GM12878 (cell line): ENCODE measurements around the gene ACACB. TPM values are rescaled to one million over a fixed set of nuclear protein-coding genes. Genes with fewer than 3 reads are reported as not detected.

Source experiments
- ATAC-seq: fragments of 200-7000 bp; cut with Tn5 transposase; 3 replicates; pipeline ENCODE4 v1.9.1; 2020; ENCODE audit warnings: mild to moderate bottlenecking, moderate library complexity
- BruUV-seq: library from RNA; stranded (reverse); fragments of 400-500 nt; replicated peaks from 2 replicates; lab custom pipeline; 2021; lab: Mats Ljungman, UMichigan
- CTCF ChIA-PET: fragments of 300-600 bp; sonication (Branson Sonifier 250); formaldehyde crosslinking; extraction: SDS; loops from one replicate; lab custom pipeline; 2021; ENCODE audit warnings: inconsistent platforms; lab: Yijun Ruan, JAX
- POLR2A ChIA-PET: fragments of 350-600 bp; formaldehyde crosslinking; extraction: SDS; loops from one replicate; lab custom pipeline; 2021; ENCODE audit warnings: inconsistent platforms; lab: Charles Lee
- RAD21 ChIA-PET: fragments of 300-600 bp; sonication (Branson Sonifier 250); formaldehyde crosslinking; loops from one replicate; lab custom pipeline; 2023; ENCODE audit warnings: antibody characterized with exemption; ENCODE audit not compliant: unreplicated experiment; lab: Charles Lee
- SMC1A ChIA-PET: fragments of 300-600 bp; sonication (Branson Sonifier 250); formaldehyde crosslinking; loops from one replicate; lab custom pipeline; 2023; ENCODE audit not compliant: unreplicated experiment, uncharacterized antibody; lab: Charles Lee
- DNase-seq: peaks from one replicate; pipeline ENCODE4 v3.0.0-alpha.2; 2011; ENCODE audit warnings: low read depth, low spot score
- FAIRE-seq: peaks from 3 replicates; lab custom pipeline; 2011; peaks lifted over from hg19 to GRCh38; lab: Jason Lieb, UNC
- H2AFZ ChIP-seq: 2 replicates; pipeline ENCODE4 v1.6.0; 2011; ENCODE audit warnings: low read depth, low read length, control low read depth; ENCODE audit not compliant: control insufficient read depth
- H3K27ac ChIP-seq: 2 replicates; pipeline ENCODE4 v1.5.1; 2011; ENCODE audit warnings: control low read depth; ENCODE audit not compliant: control insufficient read depth, insufficient read depth
- H3K27me3 ChIP-seq, 2 experiments: replicated peaks in 1 of 2; 2 replicates each; pipeline versions ENCODE4 v1.6.0 to v1.6.1; 2011; ENCODE audit warnings: low read length in 1 of 2; ENCODE audit not compliant: control insufficient read depth in 2 of 2, insufficient read depth in 2 of 2
- H3K36me3 ChIP-seq, 2 experiments: 2 replicates each; pipeline ENCODE4 v1.5.1; 2011; ENCODE audit warnings: low read length in 1 of 2; ENCODE audit not compliant: control insufficient read depth in 2 of 2, insufficient read depth in 2 of 2
- H3K4me1 ChIP-seq: 2 replicates; pipeline ENCODE4 v1.6.1; 2011; ENCODE audit warnings: mild to moderate bottlenecking, low read length, moderate library complexity, mixed read lengths; ENCODE audit not compliant: control insufficient read depth, insufficient read depth
- H3K4me2 ChIP-seq: 2 replicates; pipeline ENCODE4 v1.6.0; 2011; ENCODE audit warnings: control low read depth; ENCODE audit not compliant: control insufficient read depth, insufficient read depth
- H3K4me3 ChIP-seq: fragments of 200-600 bp; sonication (generic); 2 replicates; pipeline ENCODE4 v1.5.1; 2016
- H3K79me2 ChIP-seq: 2 replicates; pipeline ENCODE4 v1.6.0; 2011; ENCODE audit warnings: low read length; ENCODE audit not compliant: control insufficient read depth, insufficient read depth
- H3K9ac ChIP-seq: 2 replicates; pipeline ENCODE4 v1.8.0; 2011; ENCODE audit warnings: low read length, control low read depth, mixed read lengths; ENCODE audit not compliant: control insufficient read depth, insufficient read depth
- H3K9me3 ChIP-seq: replicated peaks from 3 replicates; pipeline ENCODE4 v1.5.1; 2011; ENCODE audit warnings: mild to moderate bottlenecking, low read length; ENCODE audit not compliant: control insufficient read depth, insufficient read depth
- H4K20me1 ChIP-seq: 2 replicates; pipeline ENCODE4 v1.6.0; 2011; ENCODE audit not compliant: control insufficient read depth, insufficient read depth
- ATF7 ChIP-seq: fragments of 450-650 bp; IDR thresholded peaks from 2 replicates; pipeline ENCODE4 v1.6.1; 2016; ENCODE audit warnings: low read depth, mild to moderate bottlenecking
- CREB1 ChIP-seq: IDR thresholded peaks from 2 replicates; pipeline ENCODE4 v1.6.1; 2012; ENCODE audit warnings: low read depth, mild to moderate bottlenecking, inconsistent platforms
- HCFC1 ChIP-seq: fragments of 150-350 bp; IDR thresholded peaks from 2 replicates; pipeline ENCODE4 v1.6.1; 2014; ENCODE audit warnings: low read length
- HDAC6 ChIP-seq: fragments of 200-600 bp; sonication (generic); IDR thresholded peaks from one replicate; pipeline ENCODE4 v1.8.0; 2017; ENCODE audit warnings: antibody characterized with exemption; ENCODE audit not compliant: unreplicated experiment
- KDM1A ChIP-seq: fragments of 200-600 bp; sonication (generic); IDR thresholded peaks from 2 replicates; pipeline ENCODE4 v1.6.1; 2016; ENCODE audit warnings: borderline replicate concordance
- NR2F1 ChIP-seq: fragments of 450-650 bp; conservative IDR thresholded peaks from 2 replicates; pipeline ENCODE4 v1.6.1; 2017; ENCODE audit warnings: mild to moderate bottlenecking
- RCOR1 ChIP-seq: conservative IDR thresholded peaks from 2 replicates; pipeline ENCODE4 v1.6.1; 2012; ENCODE audit warnings: low read depth, low read length, improper control_type of control experiment
- SREBF2 ChIP-seq: IDR thresholded peaks from 2 replicates; pipeline ENCODE4 v1.6.1; 2012; ENCODE audit warnings: mild to moderate bottlenecking, low read length
- STAT1 ChIP-seq: fragments of 450-650 bp; conservative IDR thresholded peaks from 2 replicates; pipeline ENCODE4 v1.6.1; 2014; ENCODE audit warnings: antibody characterized with exemption, mild to moderate bottlenecking
- ZSCAN29 ChIP-seq: fragments of 450-650 bp; IDR thresholded peaks from 2 replicates; pipeline ENCODE4 v1.6.1; 2017; ENCODE audit warnings: mild to moderate bottlenecking, moderate library complexity
- WGBS: methylation state at CpG from one replicate; pipeline ENCODE4 v1.1.6; 2016; ENCODE audit warnings: low lambda C conversion rate; ENCODE audit not compliant: insufficient replicate concordance, insufficient coverage; ENCODE audit errors: missing lambda C conversion rate; 5-methylcytosine and 5-hydroxymethylcytosine counted together
- in situ Hi-C: fragments of 300-500 bp; cut with MboI; formaldehyde crosslinking; loops from 9 replicates; pipeline ENCODE4 v1.14.3; 2018; ENCODE audit warnings: mixed read lengths
- intact Hi-C: fragments of 100-400 bp; cut with micrococcal nuclease; formaldehyde crosslinking; loops from one replicate; pipeline ENCODE4 v1.14.2; 2022; ENCODE audit not compliant: unreplicated experiment
- polyA plus RNA-seq, 11 experiments: library from polyadenylated mRNA; depleted of rRNA in 4 of 11; unstranded in 6 of 11; stranded (reverse) in 5 of 11; fragments of >200 nt; fragmentation: Nextera tagmentation in 4 of 11; fragmentation: Illumina TruSeq in 1 of 11; extraction: Ambion mirVana in 4 of 11; extraction: Trizol in 1 of 11; gene quantifications; 1 replicate in 1 of 11; 2 replicates in 10 of 11; pipeline versions ENCODE4 v1.2.1 to v1.2.3, GENCODE V29; 2011 to 2016; ENCODE audit warnings: inconsistent platforms in 2 of 11, missing spikeins in 2 of 11, low read depth in 1 of 11
- total RNA-seq, 4 experiments: library from RNA; depleted of rRNA in 3 of 4; stranded (reverse); fragments of >200 nt in 3 of 4; fragmentation: Illumina TruSeq in 1 of 4; extraction: Trizol in 1 of 4; gene quantifications; 2 replicates each; pipeline versions ENCODE4 v1.2.1 to v1.2.3, GENCODE V29; 2013 to 2021
- TF ChIP-seq, protein P1 (sequence below): IDR thresholded peaks from 2 replicates; pipeline ENCODE4 v1.6.1; 2012; ENCODE audit warnings: low read length, inconsistent platforms
- TF ChIP-seq, protein P2 (sequence below): IDR thresholded peaks from 2 replicates; pipeline ENCODE4 v1.6.1; 2011; ENCODE audit warnings: low read depth, low read length, improper control_type of control experiment, borderline replicate concordance

ACACB gene
- total and polyA plus RNA-seq, 10 of the 15 experiments (the other 5 are each of a cell fraction or from before 2014, with no cell fraction given): 0.05 to 1.9 (median 0.38) TPM; not detected in 2

DNA sequence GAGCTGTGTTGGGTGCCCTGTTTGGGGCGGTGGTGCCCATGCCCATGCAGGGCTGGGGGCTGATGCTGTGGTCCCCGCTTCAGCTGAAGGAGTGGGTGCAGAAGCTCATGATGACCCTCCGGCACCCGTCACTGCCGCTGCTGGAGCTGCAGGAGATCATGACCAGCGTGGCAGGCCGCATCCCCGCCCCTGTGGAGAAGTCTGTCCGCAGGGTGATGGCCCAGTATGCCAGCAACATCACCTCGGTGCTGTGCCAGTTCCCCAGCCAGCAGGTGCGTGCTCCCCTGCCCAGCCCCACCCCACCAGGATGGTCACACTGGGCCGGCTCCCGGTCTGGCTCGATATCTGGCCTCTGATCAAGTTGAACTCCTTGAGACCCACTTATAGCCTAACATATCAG lies 92.7 kb downstream of the ACACB start (continued):
- TF ChIP-seq HCFC1 (no peak), RCOR1 (no peak), ZSCAN29 (no peak), ATF7 (no peak), KDM1A (no peak)

DNA sequence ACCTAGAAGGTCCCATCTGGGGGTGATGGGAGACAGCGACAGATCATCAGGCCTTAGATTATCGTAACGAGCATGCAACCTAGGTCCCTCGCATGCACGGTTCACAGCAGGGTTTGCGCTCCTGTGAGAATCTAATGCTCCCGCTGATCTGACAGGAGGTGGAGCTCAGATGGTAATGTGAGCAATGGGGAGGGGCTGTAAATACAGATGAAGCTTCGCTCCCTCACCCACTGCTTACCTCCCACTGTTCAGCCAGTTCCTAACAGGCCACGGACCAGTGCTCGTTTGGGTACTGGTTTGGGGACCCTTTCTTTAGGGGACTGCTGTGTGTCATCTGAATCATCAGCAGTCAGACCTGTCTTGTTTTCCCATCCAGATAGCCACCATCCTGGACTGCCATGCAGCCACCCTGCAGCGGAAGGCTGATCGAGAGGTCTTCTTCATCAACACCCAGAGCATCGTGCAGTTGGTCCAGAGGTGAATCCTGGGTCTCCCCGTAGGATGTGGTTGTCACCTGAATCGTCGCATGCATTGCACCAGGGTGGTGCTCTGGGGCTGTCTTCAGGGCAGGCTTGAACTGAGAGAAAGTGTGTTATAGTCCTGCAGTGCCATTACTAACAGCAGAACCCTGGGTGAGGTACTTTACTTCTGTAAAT lies 96.2 kb downstream of the ACACB start:
- ATAC-seq: no peak
- Histone ChIP-seq H3K4me3 (no peak overlapping the region), H3K4me2 (no peak overlapping the region), H3K9me3 (no peaks in the 10 kb centered on the region), H4K20me1 (no peaks in the 10 kb centered on the region), H3K9ac (no peak overlapping the region), H3K36me3 (no peaks in the 10 kb centered on the region), H3K4me1 (no peaks in the 10 kb centered on the region), H3K79me2 (no peaks in the 10 kb centered on the region), H3K27ac (no peak overlapping the region), H2AFZ (no peak overlapping the region), H3K27me3 (no peaks in the 10 kb centered on the region)
- intact Hi-C loops: no loop called here
- no TSS peak for BruUV-seq
- 81% methylated on average over 16 of the region's 16 CpGs for WGBS
- ChIA-PET POLR2A (no interaction called here), RAD21 (no interaction called here), CTCF (no interaction called here), SMC1A (no interaction called here)
- no peak for TF ChIP-seq CREB1
- no peak for TF ChIP-seq SREBF2
- no peak for TF ChIP-seq STAT1
- TF ChIP-seq, protein P1, sequence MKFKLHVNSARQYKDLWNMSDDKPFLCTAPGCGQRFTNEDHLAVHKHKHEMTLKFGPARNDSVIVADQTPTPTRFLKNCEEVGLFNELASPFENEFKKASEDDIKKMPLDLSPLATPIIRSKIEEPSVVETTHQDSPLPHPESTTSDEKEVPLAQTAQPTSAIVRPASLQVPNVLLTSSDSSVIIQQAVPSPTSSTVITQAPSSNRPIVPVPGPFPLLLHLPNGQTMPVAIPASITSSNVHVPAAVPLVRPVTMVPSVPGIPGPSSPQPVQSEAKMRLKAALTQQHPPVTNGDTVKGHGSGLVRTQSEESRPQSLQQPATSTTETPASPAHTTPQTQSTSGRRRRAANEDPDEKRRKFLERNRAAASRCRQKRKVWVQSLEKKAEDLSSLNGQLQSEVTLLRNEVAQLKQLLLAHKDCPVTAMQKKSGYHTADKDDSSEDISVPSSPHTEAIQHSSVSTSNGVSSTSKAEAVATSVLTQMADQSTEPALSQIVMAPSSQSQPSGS: no peak
- TF ChIP-seq HDAC6: no peak
- TF ChIP-seq, protein P2, sequence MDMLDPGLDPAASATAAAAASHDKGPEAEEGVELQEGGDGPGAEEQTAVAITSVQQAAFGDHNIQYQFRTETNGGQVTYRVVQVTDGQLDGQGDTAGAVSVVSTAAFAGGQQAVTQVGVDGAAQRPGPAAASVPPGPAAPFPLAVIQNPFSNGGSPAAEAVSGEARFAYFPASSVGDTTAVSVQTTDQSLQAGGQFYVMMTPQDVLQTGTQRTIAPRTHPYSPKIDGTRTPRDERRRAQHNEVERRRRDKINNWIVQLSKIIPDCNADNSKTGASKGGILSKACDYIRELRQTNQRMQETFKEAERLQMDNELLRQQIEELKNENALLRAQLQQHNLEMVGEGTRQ: no peak
- no peak for TF ChIP-seq NR2F1
- no peak for DNase-seq
- in situ Hi-C loops: no loop called here
- no peak for FAIRE-seq
